ENCODE results near the gene FLRT1. TPM values are rescaled to one million over a fixed set of nuclear protein-coding genes. Genes with fewer than 3 reads are reported as not detected.

FLRT1 gene
- polyA plus RNA-seq, 2 of the 4 experiments (the other 2 are of a cell fraction), result 0.10 to 0.31 TPM

DNA sequence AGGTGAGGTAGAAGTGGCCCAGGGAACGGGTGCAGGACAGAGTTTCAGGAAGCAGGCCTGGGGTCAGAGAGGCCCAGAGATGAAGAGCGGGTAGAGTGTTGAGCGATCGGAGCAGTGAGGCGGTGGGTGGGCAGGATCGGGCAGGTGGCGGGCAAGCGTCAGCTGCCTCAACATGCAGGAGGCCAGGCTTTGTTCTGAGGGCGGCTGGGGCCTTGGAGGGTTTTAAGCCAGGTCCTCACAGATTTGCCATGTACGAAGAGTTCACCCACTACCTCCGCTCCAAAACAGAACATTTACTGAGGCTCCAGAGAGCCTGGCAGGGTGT is 29.4 kb downstream of the FLRT1 start:
- Histone ChIP-seq H3K4me2 (no peak overlapping the region), H3K27ac (no peak overlapping the region), H3K9me3 (no peaks in the 10 kb centered on the region), H3K4me3 (no peak overlapping the region), H3K4me1 (peaks cover 8% of the 10 kb centered on the region; the same call in 2 of the 3 replicates)
- POLR2A ChIA-PET, result no interaction called here
- TF ChIP-seq ZNF302 (CRISPR knock-in tag; IDR thresholded peaks at IDR 0.05) (no peak), CEBPB (IDR thresholded peaks at IDR 0.05) (no peak), JUNB (IDR thresholded peaks at IDR 0.05) (no peak), CHD2 (IDR thresholded peaks at IDR 0.05; ENCODE audit: low read length, partially characterized antibody) (no peak), MYC (IDR thresholded peaks at IDR 0.05; ENCODE audit: borderline replicate concordance, low read length) (no peak), RAD21 (conservative IDR thresholded peaks at IDR 0.05 in 1 of 2, IDR thresholded peaks at IDR 0.05 in 1 of 2) (no peak), NR3C1 (IDR thresholded peaks at IDR 0.05) (no peak), CHD4 (IDR thresholded peaks at IDR 0.05; ENCODE audit: borderline replicate concordance) (no peak), RFX5 (IDR thresholded peaks at IDR 0.05) (no peak), PHF8 (IDR thresholded peaks at IDR 0.05; ENCODE audit: borderline replicate concordance, low read depth) (no peak), NPAS2 (CRISPR knock-in tag; IDR thresholded peaks at IDR 0.05; ENCODE audit: borderline replicate concordance) (no peak), RNF2 (IDR thresholded peaks at IDR 0.05; ENCODE audit: borderline replicate concordance, low read depth) (no peak), ZFP36 (IDR thresholded peaks at IDR 0.05; ENCODE audit: borderline replicate concordance, partially characterized antibody) (no peak), FOSL2 (IDR thresholded peaks at IDR 0.05) (no peak), FOSL2 (CRISPR knock-in tag; IDR thresholded peaks at IDR 0.05) (no peak), POLR2A (IDR thresholded peaks at IDR 0.05; ENCODE audit: low read length) (no peak), ZC3H11A (IDR thresholded peaks at IDR 0.05) (no peak), CBX2 (IDR thresholded peaks at IDR 0.05; ENCODE audit: borderline replicate concordance, low read depth) (no peak)
- TF ChIP-seq, protein P1, sequence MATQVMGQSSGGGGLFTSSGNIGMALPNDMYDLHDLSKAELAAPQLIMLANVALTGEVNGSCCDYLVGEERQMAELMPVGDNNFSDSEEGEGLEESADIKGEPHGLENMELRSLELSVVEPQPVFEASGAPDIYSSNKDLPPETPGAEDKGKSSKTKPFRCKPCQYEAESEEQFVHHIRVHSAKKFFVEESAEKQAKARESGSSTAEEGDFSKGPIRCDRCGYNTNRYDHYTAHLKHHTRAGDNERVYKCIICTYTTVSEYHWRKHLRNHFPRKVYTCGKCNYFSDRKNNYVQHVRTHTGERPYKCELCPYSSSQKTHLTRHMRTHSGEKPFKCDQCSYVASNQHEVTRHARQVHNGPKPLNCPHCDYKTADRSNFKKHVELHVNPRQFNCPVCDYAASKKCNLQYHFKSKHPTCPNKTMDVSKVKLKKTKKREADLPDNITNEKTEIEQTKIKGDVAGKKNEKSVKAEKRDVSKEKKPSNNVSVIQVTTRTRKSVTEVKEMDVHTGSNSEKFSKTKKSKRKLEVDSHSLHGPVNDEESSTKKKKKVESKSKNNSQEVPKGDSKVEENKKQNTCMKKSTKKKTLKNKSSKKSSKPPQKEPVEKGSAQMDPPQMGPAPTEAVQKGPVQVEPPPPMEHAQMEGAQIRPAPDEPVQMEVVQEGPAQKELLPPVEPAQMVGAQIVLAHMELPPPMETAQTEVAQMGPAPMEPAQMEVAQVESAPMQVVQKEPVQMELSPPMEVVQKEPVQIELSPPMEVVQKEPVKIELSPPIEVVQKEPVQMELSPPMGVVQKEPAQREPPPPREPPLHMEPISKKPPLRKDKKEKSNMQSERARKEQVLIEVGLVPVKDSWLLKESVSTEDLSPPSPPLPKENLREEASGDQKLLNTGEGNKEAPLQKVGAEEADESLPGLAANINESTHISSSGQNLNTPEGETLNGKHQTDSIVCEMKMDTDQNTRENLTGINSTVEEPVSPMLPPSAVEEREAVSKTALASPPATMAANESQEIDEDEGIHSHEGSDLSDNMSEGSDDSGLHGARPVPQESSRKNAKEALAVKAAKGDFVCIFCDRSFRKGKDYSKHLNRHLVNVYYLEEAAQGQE (IDR thresholded peaks at IDR 0.05), result no peak
- TF ChIP-seq, protein P2, sequence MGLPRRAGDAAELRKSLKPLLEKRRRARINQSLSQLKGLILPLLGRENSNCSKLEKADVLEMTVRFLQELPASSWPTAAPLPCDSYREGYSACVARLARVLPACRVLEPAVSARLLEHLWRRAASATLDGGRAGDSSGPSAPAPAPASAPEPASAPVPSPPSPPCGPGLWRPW (IDR thresholded peaks at IDR 0.05), result no peak
- TF ChIP-seq, protein P3, sequence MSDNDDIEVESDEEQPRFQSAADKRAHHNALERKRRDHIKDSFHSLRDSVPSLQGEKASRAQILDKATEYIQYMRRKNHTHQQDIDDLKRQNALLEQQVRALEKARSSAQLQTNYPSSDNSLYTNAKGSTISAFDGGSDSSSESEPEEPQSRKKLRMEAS (IDR thresholded peaks at IDR 0.05), result no peak
- DNase-seq (ENCODE audit: low read depth in 1 of 2, low spot score in 1 of 2), result no peak
- no peak for ATAC-seq
- 89% methylated on average over 11 of the region's 11 CpGs for WGBS (ENCODE audit: missing lambda C conversion rate)
- no peak for FAIRE-seq
- CTCF ChIA-PET, result no interaction called here

DNA sequence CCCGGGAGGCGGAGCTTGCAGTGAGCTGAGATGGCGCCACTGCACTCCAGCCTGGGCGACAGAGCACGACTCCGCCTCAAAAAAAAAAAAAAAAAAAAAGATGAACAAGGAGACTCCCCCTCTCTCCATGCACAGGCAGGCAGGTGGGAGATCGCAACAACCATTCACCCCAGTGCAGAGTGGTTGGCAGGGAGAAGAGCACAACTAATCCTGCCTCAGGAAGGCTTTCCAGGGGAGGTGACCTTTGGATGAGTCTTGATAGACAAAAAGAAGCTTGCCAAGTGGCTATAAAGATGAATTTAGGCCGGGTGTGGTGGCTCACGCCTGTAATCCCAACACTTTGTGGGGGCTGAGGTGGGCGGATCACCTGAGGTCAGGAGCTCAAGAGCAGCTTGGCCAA is 30.0 kb downstream of the FLRT1 start:
- no peak for TF ChIP-seq ZSCAN20 (CRISPR knock-in tag; IDR thresholded peaks at IDR 0.05)
- H3K4me3 ChIP-seq, result no peak overlapping the region
- ChIA-PET POLR2A (no interaction called here), CTCF (interaction anchor here (0.7 to 1.6 kb wide), 2 partner anchors 230 to 298 kb away, joined by 3 read pairs; partner anchors contain the start of gene ZFTA)
- no peak for FAIRE-seq
- 91% methylated on average over 10 of the region's 10 CpGs for WGBS (ENCODE audit: missing lambda C conversion rate)
- peaks cover 5% of the 10 kb centered on the region; the same call in 2 of the 3 replicates for H3K4me1 ChIP-seq
- H3K4me2 ChIP-seq, result no peak overlapping the region
- H3K9me3 ChIP-seq, result no peaks in the 10 kb centered on the region
- no peak for DNase-seq (ENCODE audit: low read depth in 1 of 2, low spot score in 1 of 2)
- no peak for ATAC-seq
- no peak overlapping the region for H3K27ac ChIP-seq

Measured in A549 (cell line).